Activated CD4-positive, alpha-beta T cell treated with anti-CD3 and anti-CD28 coated beads for 4 hours (primary cell): ENCODE data around the gene SHROOM2.
A peak's percentile ranks its signal among the peaks of the same experiment; 100 is the strongest.

ENCODE experiments used
- DNase-seq, 2 donors: peaks; one replicate each; pipeline ENCODE4 v3.0.0-alpha.2; 2020

Gene SHROOM2

DNA sequence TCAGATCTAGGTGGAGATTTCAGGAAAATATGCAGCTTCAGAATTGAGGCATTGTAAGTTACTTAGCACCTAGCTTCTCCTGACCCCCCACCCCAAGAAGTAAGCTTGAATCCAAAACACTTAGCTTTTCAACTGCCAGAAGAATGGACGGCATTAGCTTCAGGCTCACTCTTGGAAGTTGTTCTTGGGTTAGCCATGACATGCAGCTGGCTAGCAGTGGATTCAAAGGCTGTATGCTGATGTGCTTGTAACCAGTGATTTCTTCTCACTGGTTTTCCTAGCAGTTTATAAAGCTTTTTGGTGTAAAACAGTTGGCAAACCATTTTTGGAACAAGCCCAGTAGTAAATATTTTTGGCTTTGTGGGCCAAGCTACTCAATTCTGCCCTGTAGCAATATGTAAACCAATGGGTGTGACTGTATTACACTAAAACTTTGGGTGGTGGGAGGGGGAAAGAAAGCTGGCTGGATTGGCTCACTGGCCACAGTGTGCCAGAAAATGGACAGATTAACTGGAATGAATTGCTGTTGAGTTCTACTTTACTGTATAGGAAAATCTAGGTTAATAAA is 85.6 kb downstream of the SHROOM2 start:
- no peak for DNase-seq

DNA sequence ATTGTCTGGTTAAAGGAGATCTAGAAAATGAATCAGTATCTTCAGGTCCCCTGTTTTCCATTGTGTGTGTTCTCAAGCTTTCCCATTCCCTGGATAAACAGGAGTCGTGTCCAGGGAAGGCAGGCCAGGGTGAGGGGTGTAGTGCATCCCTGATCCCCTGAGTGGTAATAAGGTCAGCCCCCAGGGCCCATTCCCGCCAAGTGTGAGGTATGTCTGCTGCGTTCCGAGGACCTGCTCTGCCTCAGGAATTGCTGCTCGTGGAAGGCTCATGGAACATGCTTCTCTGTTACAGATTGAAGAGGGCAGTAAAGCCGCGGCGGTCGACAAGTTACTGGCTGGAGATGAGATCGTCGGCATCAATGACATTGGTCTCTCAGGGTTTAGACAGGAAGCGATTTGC is 87.1 kb downstream of the SHROOM2 start:
- no peak for DNase-seq

DNA sequence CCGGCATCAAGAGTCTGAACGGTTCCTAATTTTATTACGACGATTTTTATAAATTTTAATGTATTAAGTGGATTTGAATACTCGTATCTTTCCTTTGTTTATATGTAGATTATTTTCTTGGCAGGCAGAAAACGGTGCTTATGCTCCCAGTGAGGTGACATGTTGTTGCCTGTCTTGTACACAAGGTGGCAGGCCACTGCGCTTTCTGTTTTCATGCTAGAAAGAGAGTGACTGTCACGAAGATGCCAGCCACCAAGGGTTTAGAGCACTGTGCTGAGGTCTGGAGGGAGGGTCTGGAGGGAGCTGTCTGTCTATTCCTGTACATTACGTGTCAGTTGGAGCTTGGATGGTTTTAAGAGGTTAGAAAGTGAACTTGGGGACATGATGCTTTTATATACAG is 87.7 kb downstream of the SHROOM2 start:
- DNase-seq, result peak; percentile 29 to 33

DNA sequence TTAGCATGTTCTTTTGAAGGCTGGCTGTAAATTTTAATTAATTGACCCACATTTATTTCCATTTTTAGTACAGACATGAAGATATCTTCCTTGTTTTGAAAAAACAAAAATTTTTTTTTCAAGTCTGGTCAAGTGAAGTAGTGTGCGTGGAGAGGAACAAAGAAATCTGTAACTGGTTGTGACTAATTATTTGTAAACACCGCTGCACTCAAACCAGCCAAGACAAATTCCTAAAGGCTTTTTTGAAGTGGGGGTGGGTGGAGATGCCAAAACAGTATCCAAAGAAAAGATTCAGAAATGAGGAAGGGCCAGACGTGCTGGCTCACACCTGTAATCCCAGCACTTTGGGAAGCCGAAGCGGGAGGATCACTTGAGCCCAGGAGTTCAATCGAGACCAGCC is 88.3 kb downstream of the SHROOM2 start:
- DNase-seq, result no peak

DNA sequence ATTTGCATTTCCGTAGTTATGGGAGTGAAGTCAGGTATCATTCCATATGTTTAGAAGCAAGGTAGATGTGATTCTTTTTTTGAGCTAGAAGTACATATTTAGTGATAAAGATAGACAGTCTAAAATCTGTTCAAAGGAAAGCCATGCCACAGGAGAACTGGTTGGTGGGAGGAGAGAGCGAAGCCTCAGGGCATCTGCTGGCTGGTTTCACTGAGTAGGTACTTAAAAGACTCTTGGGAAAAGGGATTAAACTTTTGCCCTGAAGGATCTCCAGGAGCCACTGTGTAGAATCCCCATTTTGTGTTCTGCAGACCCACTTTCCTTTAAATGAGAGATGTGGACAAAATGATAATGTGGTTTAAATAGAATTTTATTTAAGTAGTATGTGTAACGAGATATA is 89.6 kb downstream of the SHROOM2 start:
- DNase-seq, result no peak

DNA sequence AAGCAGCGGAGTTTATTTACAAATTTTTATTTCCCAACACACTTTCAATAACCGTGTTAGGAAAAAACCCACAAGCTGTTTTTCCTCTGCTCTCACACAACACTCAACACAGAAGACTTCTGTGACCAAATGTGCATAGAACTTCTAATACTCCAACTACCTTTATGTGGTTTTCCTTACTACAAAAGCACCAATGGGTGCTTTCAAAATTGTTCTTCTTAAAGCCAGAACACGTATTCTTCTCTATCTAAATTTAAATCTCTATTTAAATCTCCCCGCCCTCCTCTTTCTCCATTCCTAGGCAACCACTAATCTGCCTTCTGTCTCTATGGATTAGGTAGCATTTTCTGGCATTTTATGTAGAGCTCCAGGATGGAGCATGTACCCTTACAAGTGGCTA is 90.0 kb downstream of the SHROOM2 start:
- DNase-seq, result no peak

DNA sequence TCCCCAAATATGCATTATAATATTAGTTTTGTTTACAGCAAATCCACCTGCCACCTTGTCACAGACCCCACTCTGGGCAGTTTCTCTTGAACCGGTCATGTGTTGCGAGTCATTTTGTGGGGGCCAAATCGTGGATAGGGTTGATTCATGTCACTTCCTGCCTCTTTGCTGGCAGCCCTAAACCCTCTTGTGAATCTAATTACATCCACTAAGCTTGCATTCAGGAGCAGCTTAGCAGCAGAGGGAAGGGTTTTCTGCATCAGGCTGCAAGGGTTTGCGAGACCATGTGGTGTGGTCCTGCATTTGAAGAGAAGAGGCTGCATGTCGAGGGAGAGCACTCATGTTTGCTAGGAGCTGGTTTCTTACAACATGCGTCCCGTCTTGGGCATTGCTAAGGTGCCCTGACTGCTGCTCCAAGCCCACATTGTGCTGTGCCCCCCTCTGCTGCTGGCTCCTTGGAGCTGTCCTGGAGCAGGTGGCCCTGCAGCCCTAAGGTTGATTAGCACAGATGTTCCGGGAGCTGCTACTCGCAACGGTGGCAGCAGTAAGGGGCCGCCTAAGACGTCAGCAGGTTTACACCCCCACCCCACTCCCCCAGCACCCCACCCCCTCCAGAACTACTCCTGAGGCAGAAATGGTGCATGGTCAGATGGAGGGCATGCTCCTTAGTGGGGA is 92.1 kb downstream of the SHROOM2 start:
- no peak for DNase-seq

DNA sequence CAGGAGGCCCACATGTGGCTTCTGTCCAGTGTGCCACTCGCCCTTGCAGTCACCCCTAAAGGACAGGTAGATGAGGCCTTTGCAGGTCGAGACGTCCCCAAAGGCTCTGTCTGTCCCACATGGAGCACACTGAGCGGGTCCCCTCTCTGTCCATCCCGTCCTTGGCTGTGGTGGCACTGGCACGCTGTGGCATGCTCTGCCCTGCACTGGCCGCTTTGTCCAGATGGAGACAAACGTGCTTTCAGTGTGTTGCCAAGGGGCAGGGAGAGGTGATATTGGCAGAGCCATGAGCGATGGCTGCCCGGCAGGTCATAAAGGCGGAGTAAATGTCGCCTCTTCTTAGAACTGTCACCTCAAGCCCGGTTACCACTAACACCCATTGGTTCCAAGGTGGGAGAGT is 94.0 kb downstream of the SHROOM2 start:
- DNase-seq, result no peak

DNA sequence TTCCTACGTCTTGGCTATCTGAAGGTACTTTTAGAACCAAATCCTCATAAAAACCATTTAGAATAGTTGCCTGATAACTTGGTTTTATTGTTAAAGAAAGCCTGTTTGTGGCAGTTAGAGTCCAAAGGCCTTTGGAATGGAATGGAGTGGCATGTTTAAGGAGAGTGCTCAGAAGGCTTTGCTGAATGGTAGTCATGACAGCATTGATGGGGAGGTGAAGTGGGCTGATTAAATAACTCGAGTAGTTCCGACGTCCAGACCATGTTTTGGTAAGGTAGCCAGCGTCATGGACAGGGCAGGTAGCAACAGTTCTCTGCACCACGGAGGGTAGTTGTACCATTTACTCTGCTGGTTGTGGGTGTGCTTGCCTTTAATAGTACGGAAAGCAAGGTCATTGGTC is 94.6 kb downstream of the SHROOM2 start:
- DNase-seq, result no peak

DNA sequence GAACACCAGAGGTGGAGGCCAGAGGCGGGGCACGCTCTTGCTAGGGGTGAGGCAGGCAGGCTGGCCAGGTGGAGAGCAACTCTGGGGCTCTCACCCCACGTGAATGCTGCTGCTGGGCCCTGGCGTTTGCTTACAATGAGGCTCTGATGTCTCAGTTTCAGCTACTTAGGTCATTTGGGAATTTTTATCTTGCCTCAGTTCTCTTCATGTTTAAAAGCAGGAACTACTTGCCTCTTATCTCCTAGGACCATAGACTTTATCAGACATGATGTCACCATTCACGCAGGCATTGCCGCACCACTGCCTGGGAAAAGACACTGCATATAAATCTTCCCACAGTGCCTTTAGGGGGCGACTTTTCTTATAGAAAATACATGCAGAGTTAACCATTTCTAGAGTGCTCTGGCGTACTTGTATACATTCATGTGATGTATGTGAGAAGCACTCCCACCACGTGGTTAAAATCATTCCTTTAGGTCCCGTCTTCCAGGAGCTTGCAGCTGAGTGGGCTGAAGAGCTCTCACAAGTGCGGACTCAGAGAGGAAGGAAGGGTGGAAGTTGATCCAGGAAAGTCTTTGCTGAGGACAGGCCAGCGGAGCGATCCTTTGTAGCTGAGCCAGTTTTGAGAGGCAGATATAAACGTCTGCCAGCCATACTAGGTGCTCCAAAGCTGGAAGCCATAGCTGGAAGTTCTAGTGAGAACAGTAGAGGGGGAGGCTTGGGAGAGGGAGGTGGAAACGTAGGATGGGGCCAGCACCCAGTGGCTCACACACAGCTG is 96.6 kb downstream of the SHROOM2 start:
- no peak for DNase-seq

DNA sequence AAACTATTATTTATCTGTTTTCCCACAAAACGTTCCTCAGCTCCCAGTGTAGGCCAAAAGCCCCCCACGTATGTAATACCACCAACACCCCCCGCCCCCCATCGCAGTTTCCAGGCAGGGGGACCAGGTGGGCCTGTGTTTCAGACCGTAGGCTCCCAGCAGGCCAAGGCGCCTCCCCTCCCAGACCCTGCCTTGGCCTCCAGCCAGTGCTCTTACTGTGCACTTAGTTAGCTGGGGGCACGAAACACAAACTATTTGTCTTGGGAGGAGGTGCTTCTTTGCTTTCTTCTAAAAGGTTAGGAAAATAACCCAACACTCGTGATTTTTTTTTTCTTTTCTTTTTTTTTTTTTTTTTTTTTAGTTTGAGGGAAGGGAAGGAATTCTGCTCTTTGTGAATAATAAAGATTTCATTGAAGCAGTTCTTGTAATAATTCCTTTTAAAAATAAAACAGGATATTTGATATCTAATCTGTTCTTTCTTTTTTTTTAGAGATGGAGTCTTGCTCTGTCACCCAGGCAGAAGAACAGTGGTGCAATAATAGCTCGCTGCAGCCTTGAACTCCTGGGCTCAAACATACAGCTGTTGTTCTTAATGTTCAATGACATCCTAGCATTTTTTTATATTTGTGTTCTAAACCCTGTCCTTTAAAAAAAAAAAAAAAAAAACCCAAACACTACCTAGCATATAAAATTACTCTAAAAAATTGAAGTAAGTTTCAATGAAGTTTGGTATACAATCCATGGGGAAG is 98.0 kb downstream of the SHROOM2 start:
- no peak for DNase-seq

DNA sequence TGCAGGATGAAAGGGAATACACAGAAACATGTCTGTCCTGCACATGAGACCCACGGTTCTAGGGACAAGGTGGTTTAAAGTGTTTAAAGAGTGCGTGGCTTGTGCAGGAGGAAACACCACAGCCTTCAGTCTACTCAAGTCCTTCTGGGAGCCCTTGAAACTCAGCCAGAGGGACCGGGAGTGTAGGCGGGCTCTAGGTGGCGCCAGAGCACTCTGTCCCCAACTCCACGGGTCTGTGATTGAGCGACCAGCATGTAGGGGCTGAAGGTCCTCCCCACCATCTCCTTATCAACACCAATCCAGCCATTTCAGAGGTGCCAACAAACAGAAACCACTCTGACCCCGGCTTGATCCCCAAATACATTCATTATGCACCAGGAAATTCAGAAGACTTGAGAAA is 98.9 kb downstream of the SHROOM2 start:
- peak; percentile 17 to 18 for DNase-seq

DNA sequence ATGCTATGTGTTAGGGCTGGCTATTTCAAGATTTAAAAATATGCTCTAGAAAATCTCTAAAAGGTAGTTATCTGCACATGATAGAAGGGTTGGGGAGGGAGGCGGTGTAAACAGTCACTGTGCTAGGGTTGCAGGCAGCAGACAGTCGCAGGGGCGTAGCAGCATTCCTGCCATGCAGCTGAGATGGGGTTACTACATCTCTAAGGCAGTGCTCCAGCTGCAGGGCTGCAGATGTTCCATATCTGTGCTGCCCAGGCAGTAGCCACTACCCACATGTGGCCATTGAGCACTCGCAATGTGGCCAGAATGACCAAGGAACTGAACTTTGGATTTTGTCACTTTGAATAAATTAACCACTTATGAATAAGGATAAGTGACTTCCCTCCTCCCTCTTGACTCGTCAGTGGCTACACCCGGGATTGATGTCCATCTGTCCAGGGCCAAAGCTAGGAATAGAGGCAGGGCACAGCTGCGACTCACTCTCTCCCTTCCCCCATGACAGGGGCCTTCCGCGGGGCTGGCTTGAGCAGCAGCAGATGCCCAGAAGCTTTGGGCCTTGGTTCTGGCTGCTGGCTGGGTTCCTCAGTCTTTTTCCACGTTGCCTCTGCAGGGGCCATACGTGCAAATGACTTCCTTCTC is 101.5 kb downstream of the SHROOM2 start:
- no peak for DNase-seq

DNA sequence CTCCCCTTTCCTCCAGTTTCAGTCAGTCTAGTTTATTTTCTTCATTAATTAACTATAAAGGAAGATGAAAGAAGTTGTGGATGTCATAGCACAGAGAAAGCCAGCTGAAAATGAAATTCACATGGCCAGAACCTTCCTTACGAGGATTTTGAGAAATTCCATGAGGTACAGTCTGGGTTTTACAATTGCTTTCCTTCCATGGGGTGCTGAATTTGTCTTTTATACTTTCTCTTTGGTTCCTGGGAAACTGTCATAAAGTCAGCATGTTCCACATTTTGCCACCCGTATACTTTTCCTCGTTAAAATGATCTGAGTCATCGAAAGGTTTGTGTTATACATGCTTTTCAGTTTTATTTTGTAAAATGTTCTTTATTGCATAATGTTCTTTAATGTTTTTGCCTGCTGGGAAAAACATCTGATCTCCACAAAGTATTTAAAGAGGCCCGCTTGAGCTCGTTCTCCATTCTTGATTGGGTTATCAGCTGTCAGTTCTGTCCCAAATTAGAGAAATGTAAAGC is 102.8 kb downstream of the SHROOM2 start:
- DNase-seq, result no peak

DNA sequence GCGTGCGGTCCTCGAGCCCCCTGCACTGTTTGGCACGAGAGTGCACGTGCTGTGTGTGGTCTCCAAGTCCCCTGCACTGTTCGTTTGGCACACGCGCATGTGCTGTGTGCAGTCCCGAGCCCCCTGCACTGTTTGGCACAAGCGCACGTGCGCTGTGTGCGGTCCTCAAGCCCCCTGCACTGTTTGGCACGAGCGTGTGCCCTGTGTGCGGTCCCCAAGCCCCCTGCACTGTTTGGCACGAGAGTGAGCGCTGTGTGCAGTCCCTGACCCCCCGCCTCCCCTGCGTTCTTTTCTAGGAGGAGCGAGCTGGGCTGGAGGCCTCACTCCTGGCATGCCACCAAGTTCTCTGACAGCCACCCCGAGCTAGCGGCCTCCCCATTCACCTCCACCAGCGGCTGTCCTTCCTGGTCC is 104.5 kb downstream of the SHROOM2 start:
- no peak for DNase-seq

DNA sequence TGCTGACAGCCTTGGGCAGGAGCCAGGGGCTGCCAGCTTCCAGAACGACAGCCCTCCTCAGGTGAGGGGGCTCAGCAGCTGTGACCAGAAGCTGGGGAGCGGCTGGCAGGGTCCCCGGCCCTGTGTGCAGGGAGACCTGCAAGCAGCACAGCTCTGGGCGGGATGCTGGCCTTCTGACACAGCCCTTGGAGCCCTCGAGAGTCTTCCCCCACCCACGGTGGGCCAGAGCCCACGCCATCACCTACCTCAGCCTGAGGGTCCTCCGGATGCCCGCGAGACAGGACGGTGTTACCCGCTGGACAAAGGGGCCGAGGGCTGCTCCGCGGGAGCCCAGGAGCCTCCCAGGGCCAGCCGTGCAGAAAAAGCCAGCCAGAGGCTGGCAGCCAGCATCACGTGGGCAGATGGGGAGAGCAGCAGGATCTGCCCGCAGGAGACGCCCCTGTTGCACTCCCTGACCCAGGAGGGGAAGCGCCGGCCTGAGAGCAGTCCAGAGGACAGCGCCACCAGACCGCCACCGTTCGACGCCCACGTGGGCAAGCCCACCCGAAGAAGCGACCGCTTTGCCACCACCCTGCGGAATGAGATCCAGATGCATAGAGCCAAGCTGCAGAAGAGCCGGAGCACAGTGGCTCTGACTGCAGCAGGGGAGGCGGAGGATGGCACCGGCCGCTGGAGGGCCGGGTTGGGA is 109.1 kb downstream of the SHROOM2 start:
- DNase-seq, result no peak

DNA sequence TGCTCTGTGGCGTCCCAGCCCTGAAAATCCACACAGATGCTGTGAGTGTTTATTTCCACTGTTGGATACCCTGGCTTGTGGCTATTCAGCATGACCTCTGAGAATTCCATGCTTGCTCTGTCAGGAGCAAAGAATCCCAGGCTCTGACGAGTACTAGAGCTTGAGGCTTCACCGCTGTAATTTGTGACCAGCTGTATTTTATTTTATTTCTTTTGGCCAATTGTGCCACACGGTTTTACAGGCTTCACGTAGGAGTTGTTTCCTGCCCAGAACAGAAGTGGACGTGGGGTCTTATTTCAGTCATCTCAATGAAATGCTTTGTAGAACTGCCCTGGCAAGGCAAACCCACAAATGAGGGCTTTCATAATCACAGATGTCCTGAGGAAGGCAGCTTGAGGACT is 111.5 kb downstream of the SHROOM2 start:
- DNase-seq, result no peak

DNA sequence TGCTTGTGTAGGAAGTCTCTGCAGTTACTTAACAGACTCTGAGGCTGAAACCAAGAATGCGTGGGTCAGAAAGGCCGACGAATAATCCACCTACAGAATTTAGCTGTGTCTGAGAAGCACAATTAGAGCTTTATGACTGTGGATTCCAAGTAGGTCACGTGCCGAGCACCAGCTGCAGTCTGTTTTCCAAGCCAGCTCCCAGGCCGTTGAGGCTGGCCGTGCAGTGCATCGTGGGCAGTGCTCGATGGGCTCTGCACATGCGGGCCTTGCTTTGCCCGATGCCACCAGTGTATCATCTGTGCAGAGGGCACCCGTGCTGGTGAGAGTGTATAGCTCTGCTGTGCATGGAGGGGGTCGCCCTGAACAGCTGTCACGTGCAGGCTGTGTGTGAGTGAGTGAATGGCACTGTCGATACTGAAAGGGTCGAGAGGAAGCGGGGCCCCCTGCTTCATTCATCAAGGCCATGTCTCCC is 113.4 kb downstream of the SHROOM2 start:
- DNase-seq, result no peak

DNA sequence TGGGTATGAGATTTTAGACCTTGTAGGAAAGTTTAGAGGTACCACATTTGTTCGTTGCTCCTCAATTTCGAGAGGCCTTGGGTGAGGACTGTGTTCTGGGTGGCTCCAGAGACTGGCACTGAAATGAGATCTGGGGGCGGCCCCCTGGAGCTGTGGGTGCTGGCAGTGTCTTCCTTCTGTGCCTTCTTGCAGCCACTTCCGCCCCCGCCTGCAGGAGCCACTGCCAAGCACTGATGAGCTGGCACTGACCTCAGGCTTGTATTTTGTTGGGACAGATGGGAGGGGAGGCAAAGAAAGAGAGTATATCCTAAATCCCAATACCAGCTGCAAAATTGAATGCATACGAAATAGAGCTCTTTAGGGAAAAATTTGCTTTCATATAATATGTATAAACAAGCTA is 116.4 kb downstream of the SHROOM2 start:
- DNase-seq, result no peak

DNA sequence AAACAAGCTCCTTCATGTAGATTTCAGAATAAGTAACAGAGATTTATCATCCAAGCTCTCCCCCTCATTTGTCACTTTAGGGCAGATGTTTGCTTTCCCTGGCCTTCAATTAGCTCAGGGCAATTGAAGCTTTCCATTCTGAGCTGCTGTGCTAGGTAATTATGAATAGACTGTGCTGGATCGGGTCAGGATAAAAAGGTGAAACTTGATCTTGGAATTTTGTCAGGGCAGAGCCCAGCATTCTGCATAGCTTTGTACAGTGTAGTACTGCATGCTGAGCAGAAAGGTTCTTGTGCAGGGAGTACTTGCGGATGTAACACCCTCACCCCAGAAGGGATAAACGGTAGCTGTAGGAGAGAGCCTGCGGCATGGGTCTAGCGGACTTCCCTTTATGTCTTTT is 116.9 kb downstream of the SHROOM2 start:
- no peak for DNase-seq

DNA sequence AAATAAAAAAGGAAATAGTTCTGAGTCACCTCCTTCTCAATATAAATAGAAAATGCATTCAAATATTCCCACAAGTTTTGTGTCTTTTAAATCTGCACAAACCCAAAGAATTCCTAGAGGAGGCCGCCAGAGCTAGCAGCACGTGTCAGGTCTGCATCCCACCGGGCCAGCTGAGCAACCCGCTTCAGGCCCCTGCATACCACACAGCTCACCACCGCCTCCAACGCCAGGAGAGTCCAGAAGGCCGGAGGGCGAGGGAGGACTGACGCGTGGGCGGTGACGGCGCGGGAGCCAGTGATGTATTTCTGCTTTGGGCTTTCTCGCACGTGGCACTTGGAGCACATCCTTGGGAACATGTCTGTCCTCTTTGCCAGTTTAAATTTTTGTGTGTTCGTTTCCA is 119.1 kb downstream of the SHROOM2 start:
- DNase-seq, result no peak

DNA sequence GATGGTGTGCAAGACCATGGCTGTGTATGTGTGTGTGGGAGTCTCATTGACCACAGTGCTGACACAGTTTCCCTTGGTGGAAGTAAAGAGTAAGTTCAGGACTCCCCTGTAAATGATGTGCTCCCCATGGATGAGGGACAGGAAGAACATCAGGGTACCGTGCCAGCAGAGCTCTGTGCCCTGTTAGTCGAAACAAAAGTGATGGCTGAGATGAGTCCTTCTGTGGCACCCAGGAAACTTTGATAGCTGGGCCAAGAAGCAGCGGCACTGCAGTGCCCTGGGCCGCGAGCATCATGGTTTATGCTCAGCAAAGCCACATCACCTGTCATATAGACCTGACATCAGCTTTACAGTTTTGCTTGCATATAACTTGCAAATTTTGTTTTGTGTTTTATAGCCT is 119.5 kb downstream of the SHROOM2 start:
- no peak for DNase-seq
